H1 (cell line): ENCODE data around the gene APOBEC3C. TPM values are rescaled to one million over a fixed set of nuclear protein-coding genes. Genes with fewer than 3 reads are reported as not detected.

Experiments
- CTCF ChIA-PET: fragments of 300-600 bp; sonication (Branson Sonifier 250); formaldehyde crosslinking; loops from one replicate; lab custom pipeline; 2021; ENCODE audit not compliant: partially characterized antibody; lab: Charles Lee
- POLR2A ChIA-PET: fragments of 300-600 bp; sonication (Branson Sonifier 250); formaldehyde crosslinking; loops from one replicate; lab custom pipeline; 2021; ENCODE audit warnings: inconsistent platforms; ENCODE audit not compliant: partially characterized antibody; lab: Charles Lee
- DNase-seq, 2 experiments: peaks; one replicate each; pipeline versions ENCODE4 v3.0.0 to v3.0.0-alpha.2; 2010 to 2022; ENCODE audit warnings: low spot score in 2 of 2, low read depth in 1 of 2, mixed read lengths in 1 of 2
- FAIRE-seq: peaks from 2 replicates; lab custom pipeline; 2011; peaks lifted over from hg19 to GRCh38; lab: Jason Lieb, UNC
- H2AFZ ChIP-seq: 2 replicates; pipeline ENCODE4 v1.8.1; 2012; ENCODE audit warnings: low read length, inconsistent platforms
- H2AK5ac ChIP-seq: 2 replicates; pipeline ENCODE4 v1.6.1; 2013; ENCODE audit warnings: low read depth, low read length
- H2BK120ac ChIP-seq: replicated peaks from 2 replicates; pipeline ENCODE3; 2013; ENCODE audit warnings: low read depth, low read length, inconsistent platforms
- H2BK12ac ChIP-seq: 2 replicates; pipeline ENCODE4 v1.6.1; 2013; ENCODE audit warnings: low read depth, low read length
- H2BK15ac ChIP-seq: 2 replicates; pipeline ENCODE4 v1.6.1; 2013; ENCODE audit warnings: low read length
- H2BK20ac ChIP-seq: 2 replicates; pipeline ENCODE4 v1.6.1; 2013; ENCODE audit warnings: low read length
- H2BK5ac ChIP-seq: 2 replicates; pipeline ENCODE4 v1.6.1; 2013; ENCODE audit warnings: low read depth, low read length
- H3K14ac ChIP-seq: 2 replicates; pipeline ENCODE4 v1.6.1; 2013; ENCODE audit warnings: inconsistent platforms; ENCODE audit not compliant: insufficient read length
- H3K18ac ChIP-seq: 2 replicates; pipeline ENCODE4 v1.6.1; 2013; ENCODE audit warnings: low read length; ENCODE audit errors: extremely low read depth
- H3K23ac ChIP-seq: 2 replicates; pipeline ENCODE4 v1.6.1; 2013; ENCODE audit warnings: inconsistent platforms; ENCODE audit not compliant: insufficient read length
- H3K23me2 ChIP-seq: 2 replicates; pipeline ENCODE4 v1.6.1; 2013; ENCODE audit warnings: low read depth, low read length
- H3K27ac ChIP-seq: 2 replicates; pipeline ENCODE4 v1.6.1; 2011; ENCODE audit warnings: low read depth, low read length, inconsistent platforms
- H3K27me3 ChIP-seq, 4 experiments: replicated peaks in 1 of 4; 1 replicate in 1 of 4; 2 replicates in 3 of 4; pipeline versions ENCODE4 v1.6.1 to v1.8.1; 2011 to 2013; ENCODE audit warnings: low read length in 3 of 4, mild to moderate bottlenecking in 3 of 4, inconsistent platforms in 2 of 4, mixed read lengths in 2 of 4, moderate library complexity in 1 of 4; ENCODE audit not compliant: control insufficient read depth in 3 of 4, insufficient read depth in 3 of 4; ENCODE audit errors: extremely low read depth in 1 of 4
- H3K36me3 ChIP-seq, 4 experiments: 2 replicates each; pipeline versions ENCODE4 v1.6.1 to v1.8.1; 2011 to 2013; ENCODE audit warnings: mild to moderate bottlenecking in 4 of 4, low read length in 3 of 4, moderate library complexity in 2 of 4, control low read depth in 1 of 4, inconsistent platforms in 1 of 4; ENCODE audit not compliant: insufficient read depth in 4 of 4, control insufficient read depth in 2 of 4
- H3K4ac ChIP-seq: replicated peaks from 2 replicates; pipeline ENCODE3; 2013; ENCODE audit warnings: low read length, low read depth, mixed read lengths, inconsistent platforms; ENCODE audit not compliant: insufficient read length
- H3K4me1 ChIP-seq, 4 experiments: replicated peaks in 1 of 4; 1 replicate in 1 of 4; 2 replicates in 3 of 4; pipeline versions ENCODE4 v1.6.1 to v1.8.1; 2011 to 2013; ENCODE audit warnings: low read length in 3 of 4, inconsistent platforms in 2 of 4, mixed read lengths in 1 of 4; ENCODE audit not compliant: insufficient read depth in 4 of 4, control insufficient read depth in 3 of 4
- H3K4me2 ChIP-seq, 2 experiments: 2 replicates each; pipeline versions ENCODE4 v1.6.1 to v1.8.1; 2011 to 2013; ENCODE audit warnings: low read depth in 2 of 2, low read length in 2 of 2, control low read depth in 1 of 2, inconsistent platforms in 1 of 2, mild to moderate bottlenecking in 1 of 2; ENCODE audit not compliant: insufficient read depth in 1 of 2
- H3K4me3 ChIP-seq, 4 experiments: fragments of 200-600, 300-600 bp in 1 of 4; sonication (generic), shearing (Covaris generic), sonication (Bioruptor Twin) in 1 of 4; 2 replicates each; pipeline versions ENCODE4 v1.5.1 to v1.8.1; 2011 to 2016; ENCODE audit warnings: low read length in 4 of 4, low read depth in 3 of 4, control low read depth in 2 of 4, inconsistent platforms in 2 of 4, mild to moderate bottlenecking in 2 of 4, mixed read lengths in 1 of 4, moderate library complexity in 1 of 4; ENCODE audit not compliant: insufficient read depth in 2 of 4; ENCODE audit errors: extremely low read depth in 1 of 4
- H3K56ac ChIP-seq: replicated peaks from 2 replicates; pipeline ENCODE3; 2013; ENCODE audit warnings: low read depth, mild to moderate bottlenecking, mixed read lengths, low read length, inconsistent platforms; ENCODE audit not compliant: insufficient read length
- H3K79me1 ChIP-seq: 2 replicates; pipeline ENCODE4 v1.6.1; 2013; ENCODE audit warnings: low read depth, low read length, control low read depth
- H3K79me2 ChIP-seq, 2 experiments: 2 replicates each; pipeline versions ENCODE4 v1.6.1 to v1.8.1; 2012 to 2013; ENCODE audit warnings: low read length in 2 of 2, mild to moderate bottlenecking in 2 of 2, inconsistent platforms in 1 of 2; ENCODE audit not compliant: insufficient read depth in 2 of 2, control insufficient read depth in 1 of 2
- H3K9ac ChIP-seq, 4 experiments: replicated peaks in 1 of 4; 1 replicate in 1 of 4; 2 replicates in 3 of 4; pipeline versions ENCODE4 v1.6.1 to v1.8.1; 2011 to 2013; ENCODE audit warnings: low read depth in 3 of 4, low read length in 3 of 4, control low read depth in 2 of 4, mild to moderate bottlenecking in 2 of 4, moderate library complexity in 2 of 4, inconsistent platforms in 1 of 4; ENCODE audit errors: extremely low read depth in 1 of 4
- H3K9me3 ChIP-seq, 2 experiments: 2 replicates each; pipeline versions ENCODE4 v1.6.1 to v1.8.1; 2012 to 2013; ENCODE audit warnings: mild to moderate bottlenecking in 2 of 2, moderate library complexity in 2 of 2, control low read depth in 1 of 2, inconsistent platforms in 1 of 2, low read depth in 1 of 2, low read length in 1 of 2, mixed read lengths in 1 of 2; ENCODE audit not compliant: insufficient read depth in 2 of 2
- H4K20me1 ChIP-seq, 2 experiments: replicated peaks in 1 of 2; 2 replicates each; pipeline versions ENCODE3 to v1.8.1; 2011 to 2013; ENCODE audit warnings: inconsistent platforms in 2 of 2, low read length in 2 of 2, mild to moderate bottlenecking in 1 of 2; ENCODE audit not compliant: insufficient read depth in 2 of 2, control insufficient read depth in 1 of 2
- H4K5ac ChIP-seq: 2 replicates; pipeline ENCODE4 v1.6.1; 2013; ENCODE audit warnings: low read length, low read depth, mixed read lengths, inconsistent platforms; ENCODE audit not compliant: insufficient read length
- H4K8ac ChIP-seq: 2 replicates; pipeline ENCODE4 v1.8.0; 2013; ENCODE audit warnings: mild to moderate bottlenecking, moderate library complexity, low read length, inconsistent platforms; ENCODE audit not compliant: insufficient read depth; ENCODE audit errors: extremely low read depth
- H4K91ac ChIP-seq: replicated peaks from 2 replicates; pipeline ENCODE3; 2013; ENCODE audit warnings: low read length, mixed read lengths, inconsistent platforms; ENCODE audit not compliant: insufficient read length
- SP1 ChIP-seq: IDR thresholded peaks from 2 replicates; pipeline ENCODE4 v1.6.1; 2011; ENCODE audit warnings: low read depth, low read length
- WGBS, 2 experiments: shearing (Covaris generic) in 1 of 2; methylation state at CpG; one replicate each; pipeline versions ENCODE4 v1.1.6 to v1.1.7; 2013 to 2015; ENCODE audit warnings: low lambda C conversion rate in 2 of 2, mixed read lengths in 2 of 2, inconsistent platforms in 1 of 2, low coverage in 1 of 2, missing lambda C conversion rate in 1 of 2; ENCODE audit not compliant: insufficient replicate concordance in 2 of 2, insufficient coverage in 1 of 2, insufficient read length in 1 of 2; ENCODE audit errors: extremely low coverage in 1 of 2, missing lambda C conversion rate in 1 of 2; 5-methylcytosine and 5-hydroxymethylcytosine counted together
- polyA plus RNA-seq, 7 experiments: library from polyadenylated mRNA; depleted of rRNA in 3 of 7; stranded (reverse) in 5 of 7; unstranded in 2 of 7; fragments of >200 nt in 5 of 7; fragments of 200-250 nt in 2 of 7; gene quantifications; 1 replicate in 5 of 7; 2 replicates in 1 of 7; 4 replicates in 1 of 7; pipeline versions ENCODE4 v1.2.1 to v1.2.3, GENCODE V29; 2011 to 2013; ENCODE audit warnings: missing spikeins in 2 of 7, mixed read lengths in 2 of 7
- total RNA-seq: library from RNA; stranded (reverse); fragmentation: NEBNext Ultra II Directional; extraction: Animal tissue kit (Norgen Biotek cat#: 25700); gene quantifications from 2 replicates; pipeline ENCODE4 v1.2.1, GENCODE V29; 2021
- TF ChIP-seq, protein P1 (sequence below): IDR thresholded peaks from 2 replicates; pipeline ENCODE4 v1.6.1; 2012; ENCODE audit warnings: inconsistent platforms

Gene APOBEC3C
- total and polyA plus RNA-seq, 2 of the 8 experiments (the other 6 are each of a cell fraction or from before 2014, with no cell fraction given): 20.3 to 23.3 TPM

DNA sequence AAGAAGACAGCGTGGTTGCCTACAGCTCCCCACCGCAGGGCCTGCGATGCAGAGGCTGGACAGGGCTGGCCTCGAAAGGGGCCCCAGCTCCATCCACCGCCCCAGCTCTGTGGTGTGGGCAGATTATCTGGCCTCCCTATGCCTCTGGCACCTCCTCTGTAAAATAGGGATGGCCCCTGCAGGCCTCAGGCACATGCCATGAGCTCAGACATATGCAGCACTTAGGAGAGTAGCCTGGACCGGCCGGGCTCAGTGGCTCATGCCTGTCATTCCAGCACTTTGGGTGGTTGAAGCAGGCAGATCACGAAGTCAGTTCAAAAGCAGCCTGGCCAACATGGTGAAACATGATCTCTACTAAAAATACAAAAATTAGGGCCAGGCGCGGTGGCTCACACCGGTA is 14.2 kb downstream of the APOBEC3C start:
- Histone ChIP-seq H3K18ac (peak overlapping the region; percentile 48; the same call in 1 of the 2 replicates), H2BK15ac (no peak overlapping the region), H3K14ac (no peak overlapping the region), H4K20me1 (no peaks in the 10 kb centered on the region), H2AFZ (no peak overlapping the region), H3K4me2 (no peak overlapping the region), H3K79me1 (no peaks in the 10 kb centered on the region), H3K4me3 (no peak overlapping the region), H4K8ac (no peak overlapping the region), H3K9ac (no peak overlapping the region), H4K5ac (no peak overlapping the region), H3K36me3 (peaks cover 0 to 2% (median 0%) of the 10 kb centered on the region in 4 experiments; a peak in 1 of 8 replicates), H4K91ac (no peak overlapping the region), H3K23ac (no peak overlapping the region), H2BK20ac (no peak overlapping the region), H3K56ac (no peak overlapping the region), H3K23me2 (no peaks in the 10 kb centered on the region; the same call in 1 of the 2 replicates), H3K9me3 (no peaks in the 10 kb centered on the region), H3K4ac (no peak overlapping the region), H3K27me3 (no peaks in the 10 kb centered on the region), H2BK120ac (no peak overlapping the region), H2BK5ac (no peak overlapping the region), H2BK12ac (no peak overlapping the region), H3K4me1 (peaks cover 5 to 21% (median 11%) of the 10 kb centered on the region in 4 experiments), H3K27ac (no peak overlapping the region), H3K79me2 (no peaks in the 10 kb centered on the region), H2AK5ac (no peak overlapping the region)
- 91% methylated on average over 11 of the region's 11 CpGs; no CpG with 5 or more reads in 1 of the 2 experiments for WGBS, 2 experiments
- POLR2A ChIA-PET: interaction anchor here (0.8 to 1.3 kb wide), 4 partner anchors 11 to 291 kb away, joined by 3 to 7 read pairs (median 4); partner anchors contain the start of gene RPL3
- CTCF ChIA-PET: interaction anchor here (0.5 to 2.0 kb wide), 7 partner anchors 14 to 288 kb away, joined by 3 to 5 read pairs (median 3); no protein-coding TSS in a partner anchor
- DNase-seq: no peak
- no peak for FAIRE-seq
- TF ChIP-seq SP1: no peak
- TF ChIP-seq, protein P1, sequence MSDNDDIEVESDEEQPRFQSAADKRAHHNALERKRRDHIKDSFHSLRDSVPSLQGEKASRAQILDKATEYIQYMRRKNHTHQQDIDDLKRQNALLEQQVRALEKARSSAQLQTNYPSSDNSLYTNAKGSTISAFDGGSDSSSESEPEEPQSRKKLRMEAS: peak; percentile 26; the same call in 1 of the 2 replicates
